IMR-90 (cell line): ENCODE measurements around the gene IRAK2. TPM values are rescaled to one million over a fixed set of nuclear protein-coding genes. Genes with fewer than 3 reads are reported as not detected.

Experiments used
- ATAC-seq: fragments of 200-7000 bp; cut with Tn5 transposase; 2 replicates; pipeline ENCODE4 v1.9.1; 2020; ENCODE audit warnings: low read depth, mild to moderate bottlenecking, moderate library complexity
- BruUV-seq: library from RNA; stranded (reverse); fragments of 400-500 nt; replicated peaks from 2 replicates; lab custom pipeline; 2021; lab: Mats Ljungman, UMichigan
- CTCF ChIA-PET: fragments of 300-600 bp; formaldehyde crosslinking; extraction: SDS; loops from one replicate; lab custom pipeline; 2021; ENCODE audit warnings: antibody characterized with exemption; lab: Yijun Ruan, JAX
- POLR2A ChIA-PET: fragments of 300-600 bp; sonication (Branson Sonifier 250); formaldehyde crosslinking; loops from one replicate; lab custom pipeline; 2022; ENCODE audit warnings: antibody characterized with exemption; ENCODE audit not compliant: unreplicated experiment; lab: Charles Lee
- DNase-seq: peaks from one replicate; pipeline ENCODE4 v3.0.0; 2013
- H2AFZ ChIP-seq: replicated peaks from 2 replicates; pipeline ENCODE3; 2013; ENCODE audit warnings: low read length, mild to moderate bottlenecking; ENCODE audit not compliant: poor library complexity
- H2AK5ac ChIP-seq: 2 replicates; pipeline ENCODE4 v1.6.1; 2013; ENCODE audit warnings: low read depth, low read length, inconsistent platforms
- H2AK9ac ChIP-seq: replicated peaks from 2 replicates; pipeline ENCODE3; 2013; ENCODE audit warnings: mild to moderate bottlenecking, low read depth, low read length, moderate library complexity; ENCODE audit not compliant: poor library complexity
- H2BK120ac ChIP-seq: 2 replicates; pipeline ENCODE4 v1.6.1; 2013; ENCODE audit warnings: low read depth, low read length, inconsistent platforms
- H2BK15ac ChIP-seq: 3 replicates; pipeline ENCODE4 v1.6.1; 2013; ENCODE audit warnings: low read depth, low read length, inconsistent platforms
- H2BK20ac ChIP-seq: 2 replicates; pipeline ENCODE4 v1.6.1; 2013; ENCODE audit warnings: low read depth, mild to moderate bottlenecking, inconsistent platforms, low read length, moderate library complexity
- H2BK5ac ChIP-seq: 2 replicates; pipeline ENCODE4 v1.6.1; 2013; ENCODE audit warnings: mild to moderate bottlenecking, low read depth, low read length, inconsistent platforms; ENCODE audit not compliant: poor library complexity, severe bottlenecking
- H3K14ac ChIP-seq: replicated peaks from 2 replicates; pipeline ENCODE4 v1.6.1; 2013; ENCODE audit warnings: low read depth, low read length, inconsistent platforms
- H3K18ac ChIP-seq: 2 replicates; pipeline ENCODE4 v1.6.1; 2013; ENCODE audit warnings: low read depth, low read length, control low read depth
- H3K23ac ChIP-seq: 2 replicates; pipeline ENCODE4 v1.6.1; 2013; ENCODE audit warnings: low read depth, low read length, inconsistent platforms
- H3K27ac ChIP-seq: 2 replicates; pipeline ENCODE4 v1.5.1; 2013; ENCODE audit warnings: mild to moderate bottlenecking, control low read depth, low read length; ENCODE audit not compliant: insufficient read depth
- H3K27me3 ChIP-seq: 2 replicates; pipeline ENCODE4 v1.6.1; 2013; ENCODE audit warnings: low read length; ENCODE audit not compliant: control insufficient read depth, insufficient read depth
- H3K36me3 ChIP-seq: 2 replicates; pipeline ENCODE4 v1.6.1; 2013; ENCODE audit warnings: low read length, mixed read lengths; ENCODE audit not compliant: control insufficient read depth, insufficient read depth
- H3K4ac ChIP-seq: 2 replicates; pipeline ENCODE4 v1.6.1; 2013; ENCODE audit warnings: low read depth, low read length, inconsistent platforms
- H3K4me1 ChIP-seq: 2 replicates; pipeline ENCODE4 v1.6.1; 2013; ENCODE audit warnings: low read length, mixed read lengths; ENCODE audit not compliant: control insufficient read depth, insufficient read depth
- H3K4me2 ChIP-seq: 2 replicates; pipeline ENCODE4 v1.6.1; 2013; ENCODE audit warnings: low read depth, mild to moderate bottlenecking, control low read depth, low read length, moderate library complexity
- H3K4me3 ChIP-seq: 2 replicates; pipeline ENCODE4 v1.5.1; 2013; ENCODE audit warnings: low read depth, mild to moderate bottlenecking, control low read depth, low read length, moderate library complexity; ENCODE audit not compliant: insufficient read depth
- H3K56ac ChIP-seq: 2 replicates; pipeline ENCODE4 v1.6.1; 2013; ENCODE audit warnings: low read length, inconsistent platforms; ENCODE audit not compliant: insufficient read depth; ENCODE audit errors: extremely low read depth
- H3K79me1 ChIP-seq, 2 experiments: 2 replicates each; pipeline ENCODE4 v1.6.1; 2013; ENCODE audit warnings: low read length in 2 of 2, inconsistent platforms in 1 of 2, low read depth in 1 of 2
- H3K9ac ChIP-seq: 2 replicates; pipeline ENCODE4 v1.6.1; 2013; ENCODE audit warnings: low read depth, low read length, control low read depth
- H3K9me1 ChIP-seq: 2 replicates; pipeline ENCODE4 v1.6.1; 2013; ENCODE audit warnings: low read length, inconsistent platforms; ENCODE audit not compliant: insufficient read depth
- H3K9me3 ChIP-seq: 2 replicates; pipeline ENCODE4 v1.6.1; 2013; ENCODE audit warnings: low read length; ENCODE audit not compliant: control insufficient read depth, insufficient read depth
- H4K20me1 ChIP-seq: 2 replicates; pipeline ENCODE4 v1.6.1; 2013; ENCODE audit warnings: low read length, inconsistent platforms; ENCODE audit not compliant: insufficient read depth
- H4K5ac ChIP-seq: 2 replicates; pipeline ENCODE4 v1.6.1; 2013; ENCODE audit warnings: mild to moderate bottlenecking, low read depth, low read length, control low read depth
- H4K8ac ChIP-seq, 2 experiments: 2 replicates each; pipeline ENCODE4 v1.6.1; 2013; ENCODE audit warnings: low read depth in 2 of 2, low read length in 2 of 2, control low read depth in 1 of 2, inconsistent platforms in 1 of 2
- H4K91ac ChIP-seq: 2 replicates; pipeline ENCODE4 v1.6.1; 2013; ENCODE audit warnings: low read depth, low read length, inconsistent platforms; ENCODE audit not compliant: insufficient read depth
- CEBPB ChIP-seq: IDR thresholded peaks from 2 replicates; pipeline ENCODE4 v1.6.1; 2012; ENCODE audit warnings: low read depth, low read length, improper control_type of control experiment
- CHD1 ChIP-seq: IDR thresholded peaks from 2 replicates; pipeline ENCODE4 v1.6.1; 2012; ENCODE audit warnings: low read depth, low read length, improper control_type of control experiment
- CTCF ChIP-seq: conservative IDR thresholded peaks from 2 replicates; pipeline ENCODE4 v1.5.1; 2012; ENCODE audit warnings: mild to moderate bottlenecking, low read depth, low read length, improper control_type of control experiment
- FOS ChIP-seq: fragments of 150-350 bp; IDR thresholded peaks from 2 replicates; pipeline ENCODE4 v1.6.1; 2016; ENCODE audit warnings: low read depth, low read length
- NFE2L2 ChIP-seq: fragments of 150-350 bp; IDR thresholded peaks from 2 replicates; pipeline ENCODE4 v1.6.1; 2016; ENCODE audit warnings: low read depth, mild to moderate bottlenecking, low read length
- POLR2A ChIP-seq: IDR thresholded peaks from 2 replicates; pipeline ENCODE4 v1.6.1; 2012; ENCODE audit warnings: mild to moderate bottlenecking, low read depth, low read length
- SMC3 ChIP-seq: fragments of 150-350 bp; IDR thresholded peaks from 2 replicates; pipeline ENCODE4 v1.6.1; 2016; ENCODE audit warnings: low read depth, mild to moderate bottlenecking, antibody characterized with exemption, low read length, moderate library complexity
- USF2 ChIP-seq: fragments of 150-350 bp; IDR thresholded peaks from 2 replicates; pipeline ENCODE4 v1.6.1; 2017; ENCODE audit warnings: mild to moderate bottlenecking, antibody characterized with exemption, low read length, low read depth
- WGBS, 2 experiments: methylation state at CpG; one replicate each; pipeline versions ENCODE4 v1.1.5 to v1.1.7; 2013; ENCODE audit warnings: missing lambda C conversion rate in 2 of 2; ENCODE audit not compliant: insufficient read length in 1 of 2; ENCODE audit errors: extremely low coverage in 2 of 2; 5-methylcytosine and 5-hydroxymethylcytosine counted together
- dilution Hi-C: fragments of 300-500 bp; cut with HindIII; formaldehyde crosslinking; loops from one replicate; pipeline ENCODE4 v1.14.3; 2018; ENCODE audit warnings: low sequenced_read_pairs; ENCODE audit not compliant: unreplicated experiment
- in situ Hi-C: fragments of 300-500 bp; cut with MboI; formaldehyde crosslinking; loops from 3 replicates; pipeline ENCODE4 v1.14.3; 2019; ENCODE audit warnings: low sequenced_read_pairs, inconsistent platforms, mixed read lengths
- intact Hi-C: fragments of 100-400 bp; cut with micrococcal nuclease; formaldehyde crosslinking; loops from 2 replicates; pipeline ENCODE4 v1.10.0; 2022
- polyA plus RNA-seq, 3 experiments: library from polyadenylated mRNA; depleted of rRNA; stranded (reverse); fragments of >200 nt; gene quantifications; 2 replicates each; pipeline ENCODE4 v1.2.3, GENCODE V29; 2012; ENCODE audit warnings: low replicate concordance in 1 of 3
- total RNA-seq: library from RNA; depleted of rRNA; stranded (reverse); fragments of >200 nt; gene quantifications from 2 replicates; pipeline ENCODE4 v1.2.3, GENCODE V29; 2012

The IRAK2 gene
- total and polyA plus RNA-seq, 2 of the 4 experiments (the other 2 are of a cell fraction), result 6.9 to 8.1 TPM

DNA sequence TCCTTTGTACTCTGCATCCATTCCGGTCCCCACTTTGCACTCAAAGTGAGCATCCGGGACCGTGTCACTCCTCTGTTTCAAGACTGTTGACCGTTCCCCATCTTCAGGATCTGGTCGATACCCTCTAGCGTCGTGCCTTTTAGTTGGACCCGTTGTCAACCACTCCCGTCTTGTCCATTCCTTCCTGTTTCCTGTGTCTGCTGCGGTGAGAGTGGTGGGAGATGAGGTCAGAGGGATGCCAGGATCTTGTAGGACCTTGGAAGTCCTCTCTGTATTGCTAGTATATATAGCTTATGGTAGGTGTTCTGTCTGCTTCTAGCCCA lies 48.6 kb upstream of the IRAK2 start:
- Histone ChIP-seq H3K9me3 (no peaks in the 10 kb centered on the region), H3K4me3 (peak overlapping the region; percentile 72), H2BK5ac (peak overlapping the region; percentile 72), H2BK15ac (0 out of 3 replicates have a peak overlapping the region, but pooled peaks have one; percentile 22), H3K27ac (peak overlapping the region; percentile 88), H4K5ac (peak overlapping the region; percentile 39; the same call in 1 of the 2 replicates), H3K79me1 (peaks cover 15 to 33% of the 10 kb centered on the region in 2 experiments), H3K14ac (peak overlapping the region; percentile 95), H4K8ac (peak overlapping the region; percentile 91 to 95), H3K4me1 (peaks cover 2% of the 10 kb centered on the region; the same call in 1 of the 2 replicates), H3K23ac (peak overlapping the region; percentile 99), H4K91ac (peak overlapping the region; percentile 76), H3K18ac (no peak overlapping the region), H3K27me3 (no peaks in the 10 kb centered on the region), H3K4ac (peak overlapping the region; percentile 92), H2AK5ac (peak overlapping the region; percentile 97), H2BK20ac (no peak overlapping the region), H3K9ac (peak overlapping the region; percentile 94), H3K36me3 (no peaks in the 10 kb centered on the region; the same call in 1 of the 2 replicates), H2AK9ac (peak overlapping the region; percentile 94), H3K9me1 (0 out of 2 replicates have a peak, but pooled peaks cover 7% of the 10 kb centered on the region), H2AFZ (peak overlapping the region; percentile 96), H2BK120ac (no peak overlapping the region), H3K56ac (peak overlapping the region; percentile 90), H3K4me2 (peak overlapping the region; percentile 97), H4K20me1 (peaks cover 39% of the 10 kb centered on the region)
- ChIA-PET POLR2A (no interaction called here), CTCF (no interaction called here)
- ATAC-seq (peak; percentile 39), DNase-seq (peak; percentile 54)
- TF ChIP-seq FOS, result no peak
- no peak for TF ChIP-seq CTCF
- TF ChIP-seq CHD1, result no peak
- no peak for TF ChIP-seq USF2
- no peak for TF ChIP-seq SMC3
- peak; percentile 36 for TF ChIP-seq POLR2A
- no peak for TF ChIP-seq CEBPB
- TF ChIP-seq NFE2L2, result no peak
- intact Hi-C loops, result loop anchor here (10.0 kb wide), 1 partner anchor 131 kb away; the partner anchor contains the start of gene EMC3
- in situ Hi-C loops, result no loop called here
- no TSS peak for BruUV-seq
- WGBS, 2 experiments, result 0% methylated on average over 7 of the region's 10 CpGs; no CpG with 5 or more reads in 1 of the 2 experiments
- dilution Hi-C loops, result no loop called here
